NCI-H345 (cell line): Measurements from ENCODE around the gene PACSIN2.
A peak's percentile ranks its signal among the peaks of the same experiment; 100 is the strongest.
"Not testable (repeated sequence)": the region's sequence is repeated elsewhere in the genome, so short reads cannot be mapped to it uniquely, and the experiment has no call there.

Source experiments
- DNase-seq: peaks from one replicate; lab custom pipeline; 2025; lab: John Stamatoyannopoulos, UW

Gene PACSIN2

DNA sequence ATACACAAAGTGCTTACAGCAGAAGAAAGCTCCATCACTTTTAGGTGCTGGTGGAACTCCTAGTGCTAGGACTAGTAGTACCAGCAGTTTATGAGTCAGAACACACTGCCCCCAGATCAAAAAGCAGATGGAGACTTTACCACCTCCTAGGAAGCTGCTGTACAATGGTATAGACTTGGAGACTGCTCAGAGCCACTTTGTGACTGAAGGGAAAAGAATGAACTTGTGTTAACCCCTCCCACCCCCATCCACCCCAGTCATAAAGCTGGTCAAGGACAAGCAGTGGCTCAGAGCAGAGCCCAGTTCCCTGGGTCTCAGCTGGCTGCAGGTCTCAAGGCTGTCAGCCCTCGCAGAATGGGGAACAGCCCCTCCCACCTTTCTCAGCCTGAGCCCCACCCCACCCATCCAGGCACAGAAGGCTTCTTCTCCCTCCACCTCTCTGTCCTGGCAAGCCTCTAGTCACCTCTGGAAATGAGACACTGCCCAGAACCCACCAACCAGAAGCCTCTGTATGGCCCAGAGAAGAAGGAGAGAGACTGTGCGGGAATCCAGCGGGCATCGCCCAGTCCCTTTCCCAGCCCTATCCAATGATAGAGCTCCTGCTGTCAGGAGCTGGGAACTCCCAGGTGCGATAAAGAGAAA, 23.8 kb downstream of the PACSIN2 start:
- DNase-seq = no peak

GRCh38 chr22:42990131-42990838, 24.7 kb downstream of the PACSIN2 start:
- no peak for DNase-seq

- no peak for DNase-seq
Measured at GRCh38 chr22:42986115-42986514, 28.8 kb downstream of the PACSIN2 start.

- peak; percentile 11 for DNase-seq
Measured at GRCh38 chr22:42985531-42985905, 29.4 kb downstream of the PACSIN2 start.

- DNase-seq = no peak
Measured at GRCh38 chr22:42984814-42985530, 30.0 kb downstream of the PACSIN2 start.

DNA sequence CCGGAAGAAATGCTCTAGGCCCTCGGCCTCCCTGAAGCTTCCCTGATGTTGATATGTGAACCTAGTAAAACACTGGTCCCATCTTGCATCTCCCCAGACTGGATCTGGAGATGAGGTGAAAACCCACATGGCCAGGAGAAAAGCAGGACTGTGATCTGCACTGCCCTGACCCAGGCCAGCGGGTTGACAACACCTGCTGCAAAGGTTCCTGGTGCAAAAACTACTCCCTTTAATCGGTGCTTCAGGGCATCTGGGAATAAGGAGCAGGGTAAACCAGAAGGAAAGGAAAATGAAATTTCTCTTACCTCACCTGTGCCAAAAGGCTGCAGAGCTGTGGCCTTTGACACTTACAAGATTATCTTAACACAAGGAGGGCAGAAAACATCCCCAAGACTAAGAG, 30.6 kb downstream of the PACSIN2 start:
- no peak for DNase-seq

GRCh38 chr22:42983470-42983869, 31.5 kb downstream of the PACSIN2 start:
- DNase-seq = no peak

GRCh38 chr22:42979606-42980005, 35.3 kb downstream of the PACSIN2 start:
- no peak for DNase-seq

GRCh38 chr22:42978453-42979103, 36.4 kb downstream of the PACSIN2 start:
- DNase-seq = no peak

DNA sequence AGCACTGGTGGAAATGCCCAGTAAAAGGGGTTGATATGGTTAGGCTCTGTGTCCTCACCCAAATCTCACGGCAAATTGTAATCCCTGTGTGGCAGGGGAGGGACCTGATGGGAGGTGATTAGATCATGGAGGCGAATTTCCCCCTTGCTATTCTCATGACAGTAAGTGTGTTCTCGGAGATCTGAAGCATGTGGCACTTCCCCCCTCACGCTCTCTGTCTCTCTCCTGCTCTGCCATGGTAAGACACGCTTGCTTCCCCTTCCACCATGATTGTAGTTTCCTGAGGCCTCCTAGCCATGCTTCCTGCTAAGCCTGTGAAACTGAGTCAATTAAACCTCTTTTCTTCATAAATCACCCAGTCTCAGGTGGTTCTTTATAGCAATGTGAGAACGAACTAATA, 37.4 kb downstream of the PACSIN2 start:
- DNase-seq = no peak

DNA sequence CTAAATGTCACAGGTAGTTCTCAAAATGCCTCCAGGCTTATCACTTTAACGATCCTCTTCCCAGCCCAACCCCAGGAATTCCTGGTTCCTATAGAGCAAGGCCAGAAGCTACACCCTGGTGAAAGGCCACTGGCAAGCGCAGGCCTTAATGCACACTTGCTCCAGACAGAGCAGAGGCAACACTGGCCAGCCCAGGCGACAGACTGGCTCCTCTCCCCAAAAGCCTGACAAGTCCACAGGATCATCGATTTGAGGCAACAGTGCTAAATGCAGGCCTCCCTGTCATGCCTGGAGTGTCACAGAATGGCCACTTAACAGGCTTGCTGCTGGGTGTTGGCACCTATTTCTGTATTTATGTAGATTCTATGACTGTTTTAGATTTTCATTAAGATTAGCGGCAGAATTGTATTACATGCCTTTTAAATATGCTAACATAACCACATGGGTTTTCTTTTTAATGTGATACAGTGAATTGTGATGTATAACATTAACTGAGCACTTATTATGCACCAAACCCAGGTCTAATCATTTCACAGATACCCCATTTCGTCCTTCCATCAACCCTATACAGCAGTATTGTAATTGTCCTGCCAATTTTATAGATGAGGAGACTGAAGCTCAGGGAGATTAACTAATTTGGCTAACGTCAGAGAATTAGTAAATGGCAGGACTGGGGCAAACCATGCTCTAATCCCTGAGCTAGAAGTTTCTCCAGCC, 38.6 kb downstream of the PACSIN2 start:
- peak; percentile 2 for DNase-seq

- DNase-seq = peak; percentile 4
Measured at GRCh38 chr22:42974223-42974622, 40.7 kb downstream of the PACSIN2 start.

GRCh38 chr22:42973536-42973881, 41.4 kb downstream of the PACSIN2 start:
- DNase-seq = no peak

DNA sequence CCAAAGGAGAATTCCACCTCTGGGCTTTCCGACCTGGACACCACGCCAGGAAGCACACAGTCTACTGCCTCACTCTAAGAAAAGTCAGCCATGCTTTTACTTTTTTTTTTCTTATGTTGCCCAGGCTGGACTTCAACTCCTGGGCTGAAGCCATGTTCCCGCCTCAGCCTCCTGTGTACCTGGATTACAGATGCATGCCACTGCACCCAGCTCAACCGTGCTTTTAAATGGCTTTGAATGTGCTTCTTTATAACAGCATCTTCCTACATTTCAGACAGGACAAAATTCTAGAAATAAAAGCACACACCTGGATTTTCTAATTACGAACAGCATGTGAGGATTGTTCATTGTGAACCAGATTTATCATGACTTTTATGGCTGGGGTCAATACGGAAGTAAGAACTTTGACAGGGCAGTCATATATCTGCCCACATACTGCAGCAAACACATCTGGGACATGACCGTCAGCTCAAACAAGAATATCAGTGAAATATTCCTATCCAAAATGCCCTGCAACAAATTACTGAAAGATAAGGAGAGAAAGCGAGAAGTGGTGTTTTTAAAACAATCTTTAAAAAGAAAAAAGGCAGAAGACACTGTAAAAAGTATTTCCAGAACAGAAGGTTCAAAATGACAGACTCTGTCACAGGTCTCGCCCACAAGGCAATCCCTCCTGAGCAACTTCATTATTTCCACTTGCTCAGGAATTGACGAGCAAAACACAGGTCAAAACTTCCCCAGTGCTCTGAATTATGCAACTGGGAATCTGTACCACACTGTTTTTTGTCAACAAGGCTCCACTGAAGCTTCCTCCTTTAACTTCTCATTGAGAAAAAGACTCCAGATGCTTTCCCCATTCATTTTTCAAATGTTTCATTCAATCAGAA, 42.1 kb downstream of the PACSIN2 start:
- DNase-seq = no peak

GRCh38 chr22:42971473-42971860, 43.5 kb downstream of the PACSIN2 start:
- DNase-seq = not testable (repeated sequence)

- DNase-seq = no peak
Measured at GRCh38 chr22:42970029-42970428, 44.9 kb downstream of the PACSIN2 start.

DNA sequence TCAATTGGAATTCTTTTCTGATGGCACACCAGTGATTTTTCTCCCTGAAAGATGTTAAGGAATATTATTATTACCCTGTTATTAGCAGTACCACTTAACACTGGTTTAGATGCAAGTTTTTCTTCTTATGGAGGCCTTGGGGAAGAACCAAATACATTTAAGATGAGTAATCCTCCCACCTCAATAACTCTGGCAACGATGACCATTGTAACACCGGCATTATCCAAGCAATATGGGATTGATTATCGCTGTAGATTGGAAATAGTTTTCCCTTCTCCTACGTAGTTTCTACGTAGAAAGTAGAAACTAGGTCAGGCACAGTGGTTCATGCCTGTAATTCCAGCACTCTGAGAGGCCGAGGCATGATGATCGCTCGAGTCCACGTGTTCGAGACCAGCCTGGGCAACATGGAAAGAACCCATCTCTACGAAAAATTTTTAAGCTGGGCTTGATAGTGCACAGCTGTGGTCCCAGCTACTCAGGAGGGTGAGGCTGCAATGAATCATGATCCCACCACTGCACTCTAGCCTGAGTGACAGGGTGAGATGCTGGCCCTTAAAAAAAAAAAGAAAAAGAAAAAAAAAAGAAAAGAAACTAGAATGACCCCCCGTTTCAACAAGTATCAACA, 45.5 kb downstream of the PACSIN2 start:
- no peak for DNase-seq

- no peak for DNase-seq
Measured at GRCh38 chr22:42967933-42968332, 47.0 kb downstream of the PACSIN2 start.

DNA sequence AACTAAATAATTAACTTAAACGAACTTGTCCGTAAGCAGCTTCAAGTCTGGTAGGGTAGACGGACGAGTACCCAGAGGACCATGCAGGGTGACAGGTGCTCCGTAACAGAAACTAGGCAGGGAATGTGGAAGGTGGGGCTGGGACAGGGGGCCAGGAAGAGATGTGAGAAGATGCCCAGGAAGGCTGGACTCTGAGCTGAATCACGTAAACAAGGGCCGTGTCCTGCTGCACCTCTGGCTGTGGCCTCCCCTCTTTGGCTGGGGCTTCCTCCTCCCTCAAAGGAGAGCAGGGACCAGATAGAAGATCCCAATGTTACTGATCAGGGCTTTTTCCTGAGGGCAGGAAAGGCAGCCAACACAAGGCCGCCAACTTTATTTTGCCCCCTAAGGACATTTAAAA, 47.9 kb downstream of the PACSIN2 start:
- DNase-seq = no peak

- no peak for DNase-seq
Measured at GRCh38 chr22:42966497-42966896, 48.5 kb downstream of the PACSIN2 start.
